ENCODE data around the gene ANKRD30A. TPM values are rescaled to one million over a fixed set of nuclear protein-coding genes. Genes with fewer than 3 reads are reported as not detected.

Gene ANKRD30A
- total RNA-seq, 1 experiment from 2014 or later, result 0.15 TPM

DNA sequence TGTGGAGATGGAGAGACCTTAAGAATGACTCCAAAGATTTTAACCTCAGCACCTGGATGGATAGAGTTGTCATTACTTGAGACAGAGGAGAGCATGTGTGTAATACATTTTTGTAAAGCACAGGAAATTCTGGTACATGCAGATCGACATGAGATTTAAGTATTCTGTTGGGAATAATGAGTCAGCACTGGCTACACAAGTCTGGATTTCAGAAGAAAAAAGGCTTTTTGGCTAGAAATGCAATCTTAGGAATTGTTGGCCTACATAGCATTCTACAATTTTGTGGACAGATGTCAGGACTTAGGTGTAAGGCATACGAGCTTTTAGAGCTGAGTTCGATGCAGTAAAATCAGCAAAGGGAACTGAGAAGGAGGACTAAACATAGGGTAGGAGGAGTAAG, 24.1 kb upstream of the ANKRD30A start:
- H3K4me2 ChIP-seq (ENCODE audit: low read length), result no peak overlapping the region
- H3K79me2 ChIP-seq (ENCODE audit: low read length), result no peaks in the 10 kb centered on the region

DNA sequence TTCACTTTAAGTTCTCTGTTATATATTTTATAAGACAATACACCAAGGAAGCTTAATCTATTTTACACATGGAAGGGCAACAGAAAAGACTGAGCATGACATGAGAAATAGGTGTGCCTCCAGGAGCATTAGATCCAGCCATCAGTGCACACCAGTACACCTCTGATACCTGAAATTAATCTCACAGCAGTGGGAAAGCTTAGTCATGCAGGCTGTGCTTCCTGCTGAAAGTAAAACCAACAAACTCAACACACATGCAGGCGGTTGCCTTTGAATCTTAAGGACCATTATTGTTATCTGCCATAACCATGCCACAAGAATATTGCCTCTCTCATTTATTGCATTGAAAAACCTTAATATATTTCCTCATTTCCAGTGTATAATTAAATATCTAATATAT, 16.4 kb upstream of the ANKRD30A start:
- Histone ChIP-seq H4K20me1 (ENCODE audit: low read length) (no peaks in the 10 kb centered on the region), H3K79me2 (ENCODE audit: low read length) (no peaks in the 10 kb centered on the region), H3K36me3 (ENCODE audit: low read depth, low read length) (no peaks in the 10 kb centered on the region), H3K9me2 (replicated peaks; ENCODE audit: low read length) (no peaks in the 10 kb centered on the region), H3K4me1 (ENCODE audit: insufficient read depth, low read length) (no peaks in the 10 kb centered on the region), H3K27me3 (ENCODE audit: low read length) (no peaks in the 10 kb centered on the region), H3K4me3 (ENCODE audit: low read length) (no peak overlapping the region), H3F3A (ENCODE audit: low read length, unreplicated experiment) (no peaks in the 10 kb centered on the region), H3K4me2 (ENCODE audit: low read length) (no peak overlapping the region), H2AFZ (ENCODE audit: low read length) (no peak overlapping the region), H3K9me3 (ENCODE audit: low read length) (no peaks in the 10 kb centered on the region), H3K27ac (ENCODE audit: low read length) (no peak overlapping the region), H3K9ac (ENCODE audit: low read length) (no peak overlapping the region)
- no TSS peak for BruUV-seq (replicated peaks)
- intact Hi-C loops (cut with micrococcal nuclease), result no loop called here
- ATAC-seq (peak; percentile 78), DNase-seq (peak; percentile 54)
- TF ChIP-seq EZH2phosphoT487 (IDR thresholded peaks at IDR 0.05; ENCODE audit: borderline replicate concordance, low read length), result no peak
- TF ChIP-seq, protein P1, sequence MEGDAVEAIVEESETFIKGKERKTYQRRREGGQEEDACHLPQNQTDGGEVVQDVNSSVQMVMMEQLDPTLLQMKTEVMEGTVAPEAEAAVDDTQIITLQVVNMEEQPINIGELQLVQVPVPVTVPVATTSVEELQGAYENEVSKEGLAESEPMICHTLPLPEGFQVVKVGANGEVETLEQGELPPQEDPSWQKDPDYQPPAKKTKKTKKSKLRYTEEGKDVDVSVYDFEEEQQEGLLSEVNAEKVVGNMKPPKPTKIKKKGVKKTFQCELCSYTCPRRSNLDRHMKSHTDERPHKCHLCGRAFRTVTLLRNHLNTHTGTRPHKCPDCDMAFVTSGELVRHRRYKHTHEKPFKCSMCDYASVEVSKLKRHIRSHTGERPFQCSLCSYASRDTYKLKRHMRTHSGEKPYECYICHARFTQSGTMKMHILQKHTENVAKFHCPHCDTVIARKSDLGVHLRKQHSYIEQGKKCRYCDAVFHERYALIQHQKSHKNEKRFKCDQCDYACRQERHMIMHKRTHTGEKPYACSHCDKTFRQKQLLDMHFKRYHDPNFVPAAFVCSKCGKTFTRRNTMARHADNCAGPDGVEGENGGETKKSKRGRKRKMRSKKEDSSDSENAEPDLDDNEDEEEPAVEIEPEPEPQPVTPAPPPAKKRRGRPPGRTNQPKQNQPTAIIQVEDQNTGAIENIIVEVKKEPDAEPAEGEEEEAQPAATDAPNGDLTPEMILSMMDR (conservative IDR thresholded peaks at IDR 0.05; ENCODE audit: low read depth, low read length), result no peak
- TF ChIP-seq EZH2 (IDR thresholded peaks at IDR 0.05; ENCODE audit: low read length, unreplicated experiment), result no peak
- ChIA-PET CTCF (no interaction called here), POLR2A (ENCODE audit: unreplicated experiment) (no interaction called here)

More for the DNA sequence above, 24.1 kb upstream of the ANKRD30A start:
- Histone ChIP-seq H3K27me3 (ENCODE audit: low read length) (peaks cover 3% of the 10 kb centered on the region; the same call in 1 of the 2 replicates), H3K36me3 (ENCODE audit: low read depth, low read length) (no peaks in the 10 kb centered on the region), H3K27ac (ENCODE audit: low read length) (no peak overlapping the region), H3K9me3 (ENCODE audit: low read length) (no peaks in the 10 kb centered on the region), H3K4me1 (ENCODE audit: insufficient read depth, low read length) (no peaks in the 10 kb centered on the region), H2AFZ (ENCODE audit: low read length) (no peak overlapping the region), H3K4me3 (ENCODE audit: low read length) (no peak overlapping the region), H3F3A (ENCODE audit: low read length, unreplicated experiment) (no peaks in the 10 kb centered on the region), H3K9me2 (replicated peaks; ENCODE audit: low read length) (no peaks in the 10 kb centered on the region), H4K20me1 (ENCODE audit: low read length) (no peaks in the 10 kb centered on the region), H3K9ac (ENCODE audit: low read length) (no peak overlapping the region)
- ChIA-PET POLR2A (ENCODE audit: unreplicated experiment) (no interaction called here), CTCF (no interaction called here)
- DNase-seq (no peak), ATAC-seq (no peak; the same call in 1 of the 2 replicates)
- no TSS peak for BruUV-seq (replicated peaks)
- intact Hi-C loops (cut with micrococcal nuclease), result no loop called here
- TF ChIP-seq EZH2 (IDR thresholded peaks at IDR 0.05; ENCODE audit: low read length, unreplicated experiment), result no peak
- TF ChIP-seq, protein P1 (conservative IDR thresholded peaks at IDR 0.05; ENCODE audit: low read depth, low read length), result no peak
- no peak for TF ChIP-seq EZH2phosphoT487 (IDR thresholded peaks at IDR 0.05; ENCODE audit: borderline replicate concordance, low read length)

DNA sequence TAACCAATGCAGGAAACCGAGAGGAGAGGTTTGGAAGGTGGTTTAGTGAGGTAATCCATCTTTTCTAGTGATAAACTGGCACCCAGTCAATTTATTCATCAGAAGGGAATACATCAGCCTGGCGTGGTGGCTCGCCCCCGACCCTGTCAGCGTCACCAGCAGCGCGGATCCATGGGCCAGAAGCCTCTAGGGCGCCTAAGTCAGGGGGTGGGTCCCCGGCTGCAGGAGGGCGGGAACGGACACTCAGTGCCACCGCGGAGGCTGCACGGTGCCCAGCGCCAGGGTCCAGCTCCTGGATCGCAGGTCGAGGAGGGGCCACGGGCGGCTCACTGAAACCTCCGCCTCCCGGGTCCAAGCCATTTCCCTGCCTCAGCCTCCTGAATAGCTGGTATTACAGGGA, 866 bp upstream of the ANKRD30A start:
- H4K20me1 ChIP-seq (ENCODE audit: low read length), result no peaks in the 10 kb centered on the region
- intact Hi-C loops (cut with micrococcal nuclease), result no loop called here
- no peaks in the 10 kb centered on the region for H3K9me3 ChIP-seq (ENCODE audit: low read length)
- no peaks in the 10 kb centered on the region for H3F3A ChIP-seq (ENCODE audit: low read length, unreplicated experiment)
- DNase-seq (no peak), ATAC-seq (no peak)
- no peak overlapping the region for H2AFZ ChIP-seq (ENCODE audit: low read length)
- H3K9ac ChIP-seq (ENCODE audit: low read length), result no peak overlapping the region
- H3K36me3 ChIP-seq (ENCODE audit: low read depth, low read length), result no peaks in the 10 kb centered on the region
- no peaks in the 10 kb centered on the region for H3K4me1 ChIP-seq (ENCODE audit: insufficient read depth, low read length)
- H3K9me2 ChIP-seq (replicated peaks; ENCODE audit: low read length), result no peaks in the 10 kb centered on the region
- ChIA-PET CTCF (no interaction called here), POLR2A (ENCODE audit: unreplicated experiment) (no interaction called here)
- TF ChIP-seq, protein P1 (conservative IDR thresholded peaks at IDR 0.05; ENCODE audit: low read depth, low read length), result no peak
- TF ChIP-seq EZH2 (IDR thresholded peaks at IDR 0.05; ENCODE audit: low read length, unreplicated experiment) (no peak), EZH2phosphoT487 (IDR thresholded peaks at IDR 0.05; ENCODE audit: borderline replicate concordance, low read length) (no peak)
- H3K4me3 ChIP-seq (ENCODE audit: low read length), result no peak overlapping the region
- H3K27me3 ChIP-seq (ENCODE audit: low read length), result peaks cover 4% of the 10 kb centered on the region; the same call in 1 of the 2 replicates
- H3K27ac ChIP-seq (ENCODE audit: low read length), result no peak overlapping the region
- BruUV-seq (replicated peaks), result no TSS peak
- no peaks in the 10 kb centered on the region for H3K79me2 ChIP-seq (ENCODE audit: low read length)
- H3K4me2 ChIP-seq (ENCODE audit: low read length), result no peak overlapping the region
